Right lobe of liver (tissue), 4 donors: Measurements from ENCODE around the gene BANP.
"Not testable (repeated sequence)": the region's sequence is repeated elsewhere in the genome, so short reads cannot be mapped to it uniquely, and the experiment has no call there.

Source experiments
- CTCF ChIP-seq, 4 donors: fragments of 200-600 bp in 3 of 4; fragments of 450-650 bp in 1 of 4; IDR thresholded peaks; one replicate each; pipeline versions ENCODE4 v1.5.1 to v1.8.0; 2016 to 2022; ENCODE audit warnings: antibody characterized with exemption in 4 of 4, mild to moderate bottlenecking in 2 of 4
- POLR2A ChIP-seq: fragments of 450-650 bp; IDR thresholded peaks from one replicate; pipeline ENCODE4 v1.6.1; 2017; ENCODE audit warnings: antibody characterized with exemption, mild to moderate bottlenecking
- donor health status: DM: no; HTN: no; CAD: no.
- donor health status: DM: no; HTN: no; CAD: no.
- donor health status: DM: no; HTN: yes; CAD: no.

GRCh38 chr16:88096659-88097058, 145.4 kb downstream of the BANP start:
- TF ChIP-seq CTCF (IDR thresholded peaks at IDR 0.05); POLR2A: not testable (repeated sequence)
